GM19468 (cell line): ENCODE data around the gene KIF13A.
"Not testable (repeated sequence)": the region's sequence is repeated elsewhere in the genome, so short reads cannot be mapped to it uniquely, and the experiment has no call there.

Experiments
- ATAC-seq: cut with Tn5 transposase; IDR thresholded peaks from one replicate; pipeline ENCODE4 v1.9.1; 2021; ENCODE audit warnings: mild to moderate bottlenecking, moderate library complexity, moderate number of reproducible peaks; ENCODE audit not compliant: unreplicated experiment; ENCODE audit errors: extremely low read depth

KIF13A gene

GRCh38 chr6:17907406-17908229, 79.8 kb downstream of the KIF13A start:
- no peak for ATAC-seq

GRCh38 chr6:17905611-17906592, 81.5 kb downstream of the KIF13A start:
- no peak for ATAC-seq

- no peak for ATAC-seq
Measured at GRCh38 chr6:17904491-17905120, 82.8 kb downstream of the KIF13A start.

- no peak for ATAC-seq
Measured at GRCh38 chr6:17902974-17903373, 84.5 kb downstream of the KIF13A start.

- ATAC-seq, result no peak
Measured at GRCh38 chr6:17901493-17901892, 85.9 kb downstream of the KIF13A start.

GRCh38 chr6:17900011-17900410, 87.4 kb downstream of the KIF13A start:
- ATAC-seq, result no peak

- ATAC-seq, result no peak
Measured at GRCh38 chr6:17899491-17899890, 87.9 kb downstream of the KIF13A start.

GRCh38 chr6:17897681-17898080, 89.8 kb downstream of the KIF13A start:
- no peak for ATAC-seq

- ATAC-seq, result no peak
Measured at GRCh38 chr6:17894905-17895304, 92.5 kb downstream of the KIF13A start.

- no peak for ATAC-seq
Measured at GRCh38 chr6:17894191-17894590, 93.2 kb downstream of the KIF13A start.

GRCh38 chr6:17892097-17892686, 95.2 kb downstream of the KIF13A start:
- ATAC-seq, result no peak

GRCh38 chr6:17890309-17890708, 97.1 kb downstream of the KIF13A start:
- ATAC-seq, result no peak

- ATAC-seq, result not testable (repeated sequence)
Measured at GRCh38 chr6:17889777-17890176, 97.7 kb downstream of the KIF13A start.

GRCh38 chr6:17886891-17887290, 100.5 kb downstream of the KIF13A start:
- no peak for ATAC-seq

GRCh38 chr6:17885889-17886576, 101.4 kb downstream of the KIF13A start:
- no peak for ATAC-seq

GRCh38 chr6:17884498-17885478, 102.6 kb downstream of the KIF13A start:
- ATAC-seq, result peak; percentile 73

GRCh38 chr6:17883665-17884497, 103.6 kb downstream of the KIF13A start:
- ATAC-seq, result no peak
